Stimulated activated CD4-positive, alpha-beta T cell treated with anti-CD3 and anti-CD28 coated beads, Interleukin-1b, Interleukin-23, amount 100 ng/mL, for 24 hours (primary cell): ENCODE measurements around the gene AFAP1L2.
"Not testable (repeated sequence)": the region's sequence is repeated elsewhere in the genome, so short reads cannot be mapped to it uniquely, and the experiment has no call there.

Source experiments
- DNase-seq, 4 experiments: peaks; one replicate each; pipeline ENCODE4 v3.0.0-alpha.2; 2020; ENCODE audit warnings: low read depth in 4 of 4, low spot score in 1 of 4

Gene AFAP1L2

GRCh38 chr10:114337510-114338462, 66.5 kb downstream of the AFAP1L2 start:
- DNase-seq: no peak

GRCh38 chr10:114336823-114337509, 67.3 kb downstream of the AFAP1L2 start:
- no peak for DNase-seq

GRCh38 chr10:114335614-114336013, 68.7 kb downstream of the AFAP1L2 start:
- DNase-seq: no peak

- DNase-seq: no peak
These were observed 70.0 kb downstream of the AFAP1L2 start for GRCh38 chr10:114334301-114334700.

- not testable (repeated sequence) for DNase-seq
These were observed 70.9 kb downstream of the AFAP1L2 start for GRCh38 chr10:114333441-114333840.

- DNase-seq: no peak
These were observed 71.8 kb downstream of the AFAP1L2 start for GRCh38 chr10:114332301-114333192.

- DNase-seq: no peak
These were observed 74.5 kb downstream of the AFAP1L2 start for GRCh38 chr10:114329634-114330365.

- DNase-seq: no peak
These were observed 75.4 kb downstream of the AFAP1L2 start for GRCh38 chr10:114328874-114329273.

GRCh38 chr10:114328441-114328812, 75.9 kb downstream of the AFAP1L2 start:
- DNase-seq: no peak

GRCh38 chr10:114327537-114328440, 76.5 kb downstream of the AFAP1L2 start:
- no peak for DNase-seq

- DNase-seq: no peak
These were observed 77.5 kb downstream of the AFAP1L2 start for GRCh38 chr10:114326795-114327194.

- DNase-seq: no peak
These were observed 81.3 kb downstream of the AFAP1L2 start for GRCh38 chr10:114323023-114323422.

- DNase-seq: no peak
These were observed 82.0 kb downstream of the AFAP1L2 start for GRCh38 chr10:114322344-114322743.

GRCh38 chr10:114320249-114321116, 83.8 kb downstream of the AFAP1L2 start:
- DNase-seq: no peak

- no peak for DNase-seq
These were observed 84.7 kb downstream of the AFAP1L2 start for GRCh38 chr10:114319406-114320248.

GRCh38 chr10:114316744-114317143, 87.6 kb downstream of the AFAP1L2 start:
- DNase-seq: no peak

- DNase-seq: no peak
These were observed 88.5 kb downstream of the AFAP1L2 start for GRCh38 chr10:114315566-114316420.
